ENCODE measurements around the gene MUC15.

The MUC15 gene

DNA sequence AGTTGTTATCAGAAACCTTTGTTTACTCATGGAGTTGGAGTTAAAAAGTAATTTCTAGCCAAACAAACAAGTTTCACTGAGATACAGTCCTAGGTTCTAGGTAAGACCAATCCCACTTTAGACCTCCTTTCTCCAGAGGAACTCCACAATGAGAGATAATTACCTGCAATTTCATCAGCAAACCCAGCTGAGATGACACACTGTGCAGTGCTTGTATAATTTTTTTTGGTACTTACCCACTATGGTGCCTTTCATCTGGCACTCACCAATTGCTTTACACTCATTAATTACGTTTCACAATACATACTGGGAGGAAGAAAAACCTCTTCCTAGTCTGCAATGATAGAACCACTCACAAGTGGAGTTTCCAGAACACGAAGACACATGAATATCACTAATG lies 1.8 kb upstream of the MUC15 start:
- no peak for DNase-seq (ENCODE audit: low spot score)

DNA sequence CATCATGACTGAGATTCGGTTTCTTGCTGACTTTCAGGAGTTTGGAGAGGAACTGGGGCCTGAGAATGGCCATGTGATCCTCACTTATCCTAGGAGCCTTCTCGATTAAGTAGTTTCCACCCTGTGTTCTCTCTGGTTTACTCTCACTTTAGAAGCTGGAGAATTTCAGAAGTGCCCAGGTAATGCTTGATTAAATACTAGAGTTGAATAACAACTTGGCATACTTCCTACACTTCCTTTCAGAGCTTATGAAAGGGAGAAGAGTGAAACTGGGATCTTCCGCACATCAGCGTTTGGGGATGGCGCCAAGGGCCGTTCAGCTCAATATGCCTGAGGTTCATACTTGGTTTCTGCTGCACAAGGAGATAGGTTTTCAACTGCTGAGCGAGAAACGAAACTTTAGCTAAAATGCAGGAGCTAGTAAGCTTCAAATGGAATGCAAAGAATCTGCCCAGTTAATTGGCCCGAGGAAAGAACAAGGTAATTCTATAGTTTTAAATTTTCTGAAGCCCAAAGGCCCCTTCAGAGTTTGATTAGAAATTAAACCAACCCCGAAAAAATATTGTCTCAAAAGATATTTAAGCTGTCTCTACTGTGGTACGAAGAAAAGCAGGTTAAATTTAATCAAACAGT lies 823 bp upstream of the MUC15 start:
- DNase-seq (ENCODE audit: low spot score): no peak

DNA sequence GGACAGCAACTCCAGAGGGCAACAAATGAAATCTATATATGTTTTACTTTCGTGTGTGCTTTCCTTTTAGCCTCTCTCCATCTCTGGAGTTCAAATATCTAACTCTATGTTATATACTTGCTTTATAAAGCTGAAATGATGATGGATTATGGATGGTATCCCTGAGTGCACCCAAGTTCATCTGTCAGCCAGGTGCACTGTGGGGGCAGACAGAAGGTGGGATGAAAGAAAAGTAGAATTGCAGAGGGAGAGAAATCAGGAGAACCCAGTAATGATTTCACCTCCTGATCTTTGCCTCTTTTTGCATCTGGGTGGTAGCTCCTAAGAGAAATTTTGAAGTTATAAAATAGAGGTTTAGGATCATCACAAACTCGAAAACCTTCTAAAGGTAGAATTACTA lies 2.4 kb downstream of the MUC15 start:
- DNase-seq (ENCODE audit: low spot score): no peak

DNA sequence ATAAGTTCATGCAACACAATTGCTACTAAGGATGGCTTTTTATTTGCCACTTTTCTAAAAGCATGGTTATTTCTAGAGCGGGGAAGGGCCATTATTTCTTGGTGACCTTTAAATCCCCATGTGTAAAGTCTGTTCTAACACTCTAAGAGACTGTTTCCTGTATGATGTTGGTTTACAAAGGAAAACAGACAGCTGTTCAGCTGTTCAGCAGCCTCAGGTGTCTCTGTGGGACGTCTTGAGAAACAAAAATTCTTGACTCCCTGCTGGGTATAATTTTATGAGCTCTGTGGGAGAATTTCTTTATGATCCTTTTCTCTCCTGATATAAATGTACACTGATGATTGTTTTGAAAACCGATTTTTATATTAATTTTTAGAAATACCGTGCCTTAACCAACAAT lies 13.9 kb downstream of the MUC15 start:
- no peak for DNase-seq (ENCODE audit: low spot score)

DNA sequence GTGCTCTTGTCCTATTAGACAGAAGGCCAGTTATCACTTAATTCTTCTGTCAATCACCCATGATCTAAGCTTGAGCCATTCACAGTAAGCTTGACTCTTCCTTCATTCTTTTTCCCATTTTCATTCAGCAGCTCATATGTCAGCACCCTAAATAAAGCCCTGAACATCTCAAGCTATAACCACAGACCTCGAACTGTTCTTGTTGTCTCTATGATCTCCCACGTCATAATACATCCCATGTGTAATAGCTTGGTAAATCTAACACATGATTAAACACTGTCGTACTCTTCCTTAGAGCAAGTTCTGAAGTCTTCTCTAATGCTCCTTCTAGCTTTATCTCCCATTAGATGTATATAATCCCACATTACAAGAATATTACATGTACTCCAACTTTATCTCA lies 14.4 kb downstream of the MUC15 start:
- no peak for DNase-seq (ENCODE audit: low spot score)

DNA sequence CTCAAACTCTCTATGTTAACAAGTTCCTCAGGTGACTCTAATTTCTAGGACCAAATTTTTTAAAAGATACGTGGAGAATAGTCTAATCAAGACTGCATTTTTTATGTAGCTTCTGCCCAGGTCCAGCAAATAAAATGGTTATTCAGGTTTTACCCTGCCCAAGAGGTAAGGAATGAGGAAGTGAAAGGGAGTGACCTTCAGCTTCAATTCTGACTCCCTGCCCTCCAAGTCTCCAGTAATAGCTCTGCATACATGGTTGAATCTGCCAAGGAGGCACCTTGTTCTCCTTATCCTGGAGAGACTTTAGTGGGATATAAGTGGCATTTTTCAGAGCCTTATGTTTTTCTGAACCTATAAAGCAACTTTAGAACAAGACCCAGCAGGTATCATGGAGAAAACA lies 15.5 kb downstream of the MUC15 start:
- no peak for DNase-seq (ENCODE audit: low spot score)

DNA sequence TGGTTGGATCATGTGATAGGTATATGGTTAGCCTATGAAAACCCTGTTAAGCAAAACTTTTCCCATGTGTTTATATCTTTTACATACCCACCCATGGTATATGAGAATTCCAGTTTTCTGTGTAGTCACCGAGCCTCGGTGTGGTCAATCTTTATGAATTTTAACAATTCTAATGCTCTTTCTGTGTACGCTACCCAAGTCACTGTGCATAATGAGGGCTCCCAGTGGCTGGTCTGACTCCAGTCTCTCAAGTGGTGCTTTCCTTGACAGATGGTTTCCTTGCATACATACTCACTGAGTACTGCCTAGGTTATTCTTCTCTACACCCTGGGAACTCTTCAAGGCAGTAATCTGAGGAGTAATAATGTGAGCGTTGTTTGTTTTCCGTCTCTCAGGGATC lies 17.6 kb downstream of the MUC15 start:
- no peak for DNase-seq (ENCODE audit: low spot score)

DNA sequence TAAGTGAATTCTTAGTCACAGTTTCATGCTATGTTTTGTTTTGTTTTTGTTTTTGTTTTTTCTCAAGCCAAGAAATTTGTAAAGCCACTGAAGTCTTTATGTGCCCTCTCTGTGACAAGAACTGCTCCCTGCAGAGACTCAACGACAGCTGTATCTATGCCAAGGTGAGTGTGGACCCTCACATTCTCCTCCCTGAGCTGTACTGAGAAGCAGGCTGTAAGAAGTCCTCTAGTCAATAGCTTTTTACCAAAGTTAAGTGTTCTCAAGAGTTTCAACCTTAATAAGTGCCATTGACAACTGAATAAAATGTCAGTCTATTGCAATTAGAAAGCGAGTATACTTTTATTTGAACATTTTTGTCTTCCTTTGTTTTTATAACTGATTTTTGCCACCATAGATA lies 18.9 kb downstream of the MUC15 start:
- no peak for DNase-seq (ENCODE audit: low spot score)

DNA sequence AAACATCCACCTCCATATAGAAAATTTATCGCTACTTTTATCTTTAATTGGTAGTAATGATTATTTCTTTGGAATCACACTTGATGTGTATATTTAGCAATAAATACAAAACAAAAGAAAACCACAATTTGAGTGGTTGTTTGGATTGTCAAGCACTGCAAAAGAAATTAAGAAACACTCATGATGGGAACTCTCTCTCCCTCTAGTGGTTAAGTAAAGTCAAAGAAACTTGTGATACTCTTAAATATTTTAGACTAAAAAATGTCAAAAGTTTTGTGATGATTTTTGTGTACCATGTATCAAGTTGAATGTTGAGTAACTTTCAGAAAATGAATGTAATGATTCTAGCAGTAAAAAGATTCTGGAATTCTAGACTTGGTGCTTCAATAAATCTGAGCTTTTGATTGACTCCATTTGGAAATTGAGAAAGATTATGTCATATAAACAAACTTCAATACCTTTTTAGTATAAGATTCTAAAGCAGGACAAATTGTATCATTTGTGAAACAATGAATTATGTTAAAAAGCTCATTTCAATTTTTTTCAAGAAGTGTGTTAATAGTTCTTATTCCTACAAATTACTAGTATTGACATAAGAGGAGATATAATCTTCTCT lies 20.8 kb downstream of the MUC15 start:
- DNase-seq (ENCODE audit: low spot score): no peak

DNA sequence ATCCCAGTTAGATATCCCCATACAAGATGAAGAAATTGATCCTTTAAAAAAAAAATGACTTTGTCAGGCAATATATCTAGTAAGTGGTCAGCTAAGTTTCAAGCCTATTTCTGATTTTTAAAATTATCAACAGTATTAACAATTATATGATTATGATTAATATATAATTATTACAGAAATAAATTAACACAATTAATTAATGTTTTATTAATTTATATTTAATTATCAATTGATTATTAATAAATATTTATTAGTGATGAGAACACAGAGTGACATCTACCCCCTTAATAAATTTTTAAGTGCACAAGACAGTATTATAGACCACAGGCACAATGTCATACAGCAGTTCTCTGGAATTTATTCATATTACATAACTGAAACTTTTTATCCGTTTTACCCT lies 22.0 kb downstream of the MUC15 start:
- no peak for DNase-seq (ENCODE audit: low spot score)

DNA sequence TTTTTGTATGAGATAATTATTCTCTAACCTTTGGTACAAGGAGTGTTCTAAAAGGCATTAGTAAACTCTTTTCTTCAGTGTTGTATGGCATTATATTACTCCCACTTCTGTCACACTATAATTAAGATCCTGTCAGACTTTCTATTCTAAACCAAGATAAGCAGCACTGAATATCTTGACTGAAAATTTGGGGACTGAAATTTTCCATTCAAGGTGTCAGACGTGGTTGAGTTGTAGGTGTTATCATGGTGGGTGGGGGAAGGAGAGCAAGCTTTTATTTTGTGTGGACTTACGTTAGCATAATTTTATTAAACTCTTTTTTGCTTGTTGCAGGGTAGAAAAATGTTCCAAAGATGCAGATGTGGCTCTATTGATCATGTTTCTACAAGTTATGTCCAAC lies 22.9 kb downstream of the MUC15 start:
- DNase-seq (ENCODE audit: low spot score): no peak

DNA sequence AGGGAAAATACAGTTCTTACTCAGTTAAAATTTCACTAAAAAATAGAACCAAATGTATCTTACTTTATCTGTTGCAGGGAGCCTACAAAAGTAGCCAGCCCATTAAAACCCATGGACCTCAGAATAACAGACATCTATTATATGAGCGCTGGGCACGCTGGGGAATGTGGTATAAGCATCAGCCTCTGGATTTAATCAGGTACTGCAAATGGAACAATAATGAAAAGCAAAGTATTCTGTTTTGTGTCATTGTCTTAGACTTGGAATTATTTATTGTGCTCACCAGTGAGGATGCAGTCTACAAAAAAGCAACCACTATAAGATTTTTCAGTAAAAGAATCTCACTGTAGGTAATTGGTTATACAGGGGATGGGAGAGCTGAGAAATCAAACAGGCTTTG lies 30.2 kb downstream of the MUC15 start:
- DNase-seq (ENCODE audit: low spot score): no peak

DNA sequence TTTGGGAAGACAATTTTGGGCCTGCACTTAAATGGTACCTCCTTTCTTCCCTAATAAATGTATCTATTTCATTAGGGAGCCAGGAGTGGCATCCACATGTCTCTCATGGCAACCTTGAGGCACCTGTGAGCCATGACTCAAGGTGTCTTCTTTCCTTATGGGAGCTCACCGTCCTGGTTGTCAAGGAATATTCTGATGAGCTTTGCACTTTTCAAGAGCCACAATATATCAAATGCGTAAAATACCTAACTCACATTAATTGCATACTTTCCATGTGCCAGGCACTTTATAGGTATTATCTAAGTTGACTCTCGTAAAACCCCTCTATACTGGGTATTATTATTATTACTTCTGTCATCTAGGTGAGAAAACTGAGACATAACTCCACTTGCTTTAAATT lies 32.5 kb downstream of the MUC15 start:
- DNase-seq (ENCODE audit: low spot score): no peak

DNA sequence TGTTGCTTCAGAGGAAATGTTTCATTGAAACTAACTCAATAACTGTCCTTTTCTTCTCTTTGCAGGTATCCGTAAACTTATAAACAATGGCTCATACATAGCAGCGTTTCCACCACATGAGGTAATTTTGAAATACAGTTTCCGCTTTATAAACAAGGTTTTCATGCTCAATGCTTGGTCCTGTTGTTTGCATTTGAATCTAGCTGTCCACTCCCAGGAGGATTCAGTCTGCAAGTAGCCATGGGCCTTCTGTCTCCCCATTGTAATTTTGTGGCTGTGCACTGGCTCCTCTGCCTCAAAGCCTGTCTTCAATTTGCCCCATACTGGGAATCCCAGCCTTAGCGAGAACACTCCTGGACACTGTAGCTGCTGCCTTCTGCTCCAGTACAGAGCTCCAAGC lies 34.7 kb downstream of the MUC15 start:
- DNase-seq (ENCODE audit: low spot score): no peak

DNA sequence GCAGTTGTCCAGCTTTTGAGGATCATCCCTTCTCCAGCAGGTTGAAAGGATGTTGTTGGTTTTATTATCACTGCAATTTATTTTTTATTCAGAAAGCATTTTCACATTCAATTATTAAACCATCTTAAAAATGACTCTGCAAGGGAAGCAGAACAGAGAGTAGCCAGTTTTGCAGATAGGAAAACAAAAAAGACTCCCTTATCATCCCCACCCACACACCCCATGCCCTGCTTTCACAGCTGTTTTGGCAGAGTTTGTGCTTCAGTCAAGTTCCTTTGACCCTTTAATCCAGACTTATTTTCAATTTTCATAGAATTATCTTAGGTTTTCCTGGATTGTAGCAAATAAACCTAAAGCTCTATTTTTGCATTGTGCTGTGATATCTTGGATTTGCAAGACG lies 44.4 kb downstream of the MUC15 start:
- DNase-seq (ENCODE audit: low spot score): no peak

DNA sequence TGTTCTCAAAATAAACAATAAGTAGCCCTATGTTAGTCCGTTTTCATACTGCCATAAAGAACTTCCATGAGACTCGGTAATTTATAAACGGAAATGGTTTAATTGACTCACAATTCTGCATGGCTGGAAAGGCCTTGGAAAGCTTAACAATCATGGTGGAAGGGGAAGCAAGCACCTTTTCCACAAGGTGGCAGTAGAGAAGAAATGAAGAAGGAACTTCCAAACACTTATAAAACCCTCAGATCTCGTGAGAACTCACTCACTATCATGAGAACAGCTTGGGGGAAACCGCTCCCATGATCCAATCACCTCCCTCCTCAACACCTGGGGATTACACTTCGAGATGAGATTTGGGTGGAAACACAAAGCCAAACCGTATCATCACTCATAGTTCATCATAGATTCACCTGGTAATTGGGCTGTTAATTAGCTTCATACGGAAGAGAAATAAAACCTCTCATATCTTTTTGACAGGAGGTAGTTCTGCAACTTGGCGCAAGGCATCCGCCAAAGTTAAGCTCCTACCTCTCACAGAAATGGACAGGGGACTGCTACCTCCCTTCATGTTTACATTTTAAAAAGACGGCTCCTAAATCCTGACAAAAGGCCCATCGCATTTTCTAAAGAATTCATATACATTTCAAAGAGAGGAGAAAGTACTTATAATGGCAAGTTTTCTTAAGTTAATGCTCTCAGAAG lies 49.0 kb downstream of the MUC15 start:
- no peak for DNase-seq (ENCODE audit: low spot score)

DNA sequence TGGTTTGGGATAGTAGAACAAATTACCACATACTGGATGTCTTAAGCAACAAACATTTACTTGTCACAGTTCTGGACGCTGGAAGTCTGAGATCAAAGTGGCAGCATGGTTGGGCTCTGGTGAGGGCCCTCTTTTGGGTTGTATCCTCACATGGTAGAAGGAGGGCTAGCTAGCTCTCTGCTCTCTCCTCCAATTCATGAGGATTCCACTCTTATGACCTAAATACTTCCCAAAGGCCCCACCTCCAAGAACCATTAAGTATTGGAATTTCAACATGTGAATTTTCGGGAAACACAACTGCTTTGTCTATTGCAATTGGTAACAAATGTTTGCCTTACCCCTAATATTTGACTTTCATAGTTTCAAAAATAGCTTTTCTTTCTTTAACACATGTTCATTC lies 52.6 kb downstream of the MUC15 start:
- DNase-seq (ENCODE audit: low spot score): no peak

DNA sequence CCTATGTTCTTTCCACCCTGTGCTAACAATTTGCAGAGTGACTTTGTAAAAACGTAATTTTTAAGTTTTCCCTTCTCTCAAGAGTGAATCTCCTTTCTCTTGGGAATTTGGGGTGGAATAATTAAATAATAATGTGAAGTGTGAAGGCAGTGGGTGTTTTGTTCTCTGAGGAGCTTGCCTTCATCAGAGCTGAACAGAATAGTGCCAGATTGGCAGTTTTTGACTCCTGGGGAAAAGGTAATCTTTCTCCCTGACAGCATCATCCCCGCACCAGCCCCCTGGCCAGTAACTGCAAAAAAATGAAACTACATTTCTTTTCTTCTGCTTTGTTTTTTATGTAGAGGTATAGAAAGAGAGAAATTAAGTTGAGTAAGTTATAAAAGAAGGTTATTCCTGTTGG lies 59.9 kb downstream of the MUC15 start:
- DNase-seq (ENCODE audit: low spot score): no peak

DNA sequence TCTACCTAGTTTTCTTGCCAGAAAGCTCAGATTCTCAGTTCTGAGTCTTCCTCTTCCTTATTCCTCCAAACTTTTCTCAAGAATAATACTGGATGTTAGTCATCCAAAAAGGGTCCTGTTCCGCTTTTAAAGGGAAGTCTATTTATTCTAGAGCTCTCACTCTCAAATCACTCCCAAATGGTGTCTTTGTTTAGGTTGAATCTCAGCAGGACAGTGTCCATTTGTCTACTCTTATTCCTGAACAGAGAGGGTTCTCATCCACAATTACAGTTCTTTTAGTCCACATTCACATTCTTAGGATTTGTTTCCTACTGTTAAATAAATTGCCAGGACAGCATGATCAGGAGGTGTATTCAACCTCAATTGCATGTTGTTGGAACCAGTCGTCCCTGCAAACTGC lies 61.3 kb downstream of the MUC15 start:
- DNase-seq (ENCODE audit: low spot score): no peak

DNA sequence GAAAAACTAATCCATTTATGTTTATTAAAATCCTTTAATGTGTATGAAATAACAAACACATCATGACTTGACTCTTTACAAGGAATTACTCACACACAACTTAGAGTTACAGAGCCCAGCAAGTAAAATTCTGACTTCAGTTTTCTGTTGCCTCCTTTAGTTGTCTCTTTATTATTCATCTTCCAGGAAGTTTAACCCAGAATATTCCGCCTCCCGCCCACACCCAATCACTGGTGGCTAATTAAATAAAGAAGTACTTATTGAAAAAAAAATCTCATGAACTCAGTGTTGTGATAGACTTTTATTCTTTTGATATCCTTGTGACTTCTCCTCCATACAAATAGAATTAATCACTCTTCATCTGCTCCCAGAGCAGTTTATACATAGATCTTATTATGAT lies 61.9 kb downstream of the MUC15 start:
- DNase-seq (ENCODE audit: low spot score): no peak
